H1 (cell line): Measurements from ENCODE around the gene ZBTB42. TPM values are rescaled to one million over a fixed set of nuclear protein-coding genes. Genes with fewer than 3 reads are reported as not detected.

Experiments
- CTCF ChIA-PET: fragments of 300-600 bp; sonication (Branson Sonifier 250); formaldehyde crosslinking; loops from one replicate; lab custom pipeline; 2021; ENCODE audit not compliant: partially characterized antibody; lab: Charles Lee
- POLR2A ChIA-PET: fragments of 300-600 bp; sonication (Branson Sonifier 250); formaldehyde crosslinking; loops from one replicate; lab custom pipeline; 2021; ENCODE audit warnings: inconsistent platforms; ENCODE audit not compliant: partially characterized antibody; lab: Charles Lee
- DNase-seq, 2 experiments: peaks; one replicate each; pipeline versions ENCODE4 v3.0.0 to v3.0.0-alpha.2; 2010 to 2022; ENCODE audit warnings: low spot score in 2 of 2, low read depth in 1 of 2, mixed read lengths in 1 of 2
- FAIRE-seq: peaks from 2 replicates; lab custom pipeline; 2011; peaks lifted over from hg19 to GRCh38; lab: Jason Lieb, UNC
- H2AFZ ChIP-seq: 2 replicates; pipeline ENCODE4 v1.8.1; 2012; ENCODE audit warnings: low read length, inconsistent platforms
- H2AK5ac ChIP-seq: 2 replicates; pipeline ENCODE4 v1.6.1; 2013; ENCODE audit warnings: low read depth, low read length
- H2BK120ac ChIP-seq: replicated peaks from 2 replicates; pipeline ENCODE3; 2013; ENCODE audit warnings: low read depth, low read length, inconsistent platforms
- H2BK12ac ChIP-seq: 2 replicates; pipeline ENCODE4 v1.6.1; 2013; ENCODE audit warnings: low read depth, low read length
- H2BK15ac ChIP-seq: 2 replicates; pipeline ENCODE4 v1.6.1; 2013; ENCODE audit warnings: low read length
- H2BK20ac ChIP-seq: 2 replicates; pipeline ENCODE4 v1.6.1; 2013; ENCODE audit warnings: low read length
- H2BK5ac ChIP-seq: 2 replicates; pipeline ENCODE4 v1.6.1; 2013; ENCODE audit warnings: low read depth, low read length
- H3K14ac ChIP-seq: 2 replicates; pipeline ENCODE4 v1.6.1; 2013; ENCODE audit warnings: inconsistent platforms; ENCODE audit not compliant: insufficient read length
- H3K18ac ChIP-seq: 2 replicates; pipeline ENCODE4 v1.6.1; 2013; ENCODE audit warnings: low read length; ENCODE audit errors: extremely low read depth
- H3K23ac ChIP-seq: 2 replicates; pipeline ENCODE4 v1.6.1; 2013; ENCODE audit warnings: inconsistent platforms; ENCODE audit not compliant: insufficient read length
- H3K23me2 ChIP-seq: 2 replicates; pipeline ENCODE4 v1.6.1; 2013; ENCODE audit warnings: low read depth, low read length
- H3K27ac ChIP-seq: 2 replicates; pipeline ENCODE4 v1.6.1; 2011; ENCODE audit warnings: low read depth, low read length, inconsistent platforms
- H3K27me3 ChIP-seq, 4 experiments: replicated peaks in 1 of 4; 1 replicate in 1 of 4; 2 replicates in 3 of 4; pipeline versions ENCODE4 v1.6.1 to v1.8.1; 2011 to 2013; ENCODE audit warnings: low read length in 3 of 4, mild to moderate bottlenecking in 3 of 4, inconsistent platforms in 2 of 4, mixed read lengths in 2 of 4, moderate library complexity in 1 of 4; ENCODE audit not compliant: control insufficient read depth in 3 of 4, insufficient read depth in 3 of 4; ENCODE audit errors: extremely low read depth in 1 of 4
- H3K36me3 ChIP-seq, 4 experiments: 2 replicates each; pipeline versions ENCODE4 v1.6.1 to v1.8.1; 2011 to 2013; ENCODE audit warnings: mild to moderate bottlenecking in 4 of 4, low read length in 3 of 4, moderate library complexity in 2 of 4, control low read depth in 1 of 4, inconsistent platforms in 1 of 4; ENCODE audit not compliant: insufficient read depth in 4 of 4, control insufficient read depth in 2 of 4
- H3K4ac ChIP-seq: replicated peaks from 2 replicates; pipeline ENCODE3; 2013; ENCODE audit warnings: low read length, low read depth, mixed read lengths, inconsistent platforms; ENCODE audit not compliant: insufficient read length
- H3K4me1 ChIP-seq, 4 experiments: replicated peaks in 1 of 4; 1 replicate in 1 of 4; 2 replicates in 3 of 4; pipeline versions ENCODE4 v1.6.1 to v1.8.1; 2011 to 2013; ENCODE audit warnings: low read length in 3 of 4, inconsistent platforms in 2 of 4, mixed read lengths in 1 of 4; ENCODE audit not compliant: insufficient read depth in 4 of 4, control insufficient read depth in 3 of 4
- H3K4me2 ChIP-seq, 2 experiments: 2 replicates each; pipeline versions ENCODE4 v1.6.1 to v1.8.1; 2011 to 2013; ENCODE audit warnings: low read depth in 2 of 2, low read length in 2 of 2, control low read depth in 1 of 2, inconsistent platforms in 1 of 2, mild to moderate bottlenecking in 1 of 2; ENCODE audit not compliant: insufficient read depth in 1 of 2
- H3K4me3 ChIP-seq, 4 experiments: fragments of 200-600, 300-600 bp in 1 of 4; sonication (generic), shearing (Covaris generic), sonication (Bioruptor Twin) in 1 of 4; 2 replicates each; pipeline versions ENCODE4 v1.5.1 to v1.8.1; 2011 to 2016; ENCODE audit warnings: low read length in 4 of 4, low read depth in 3 of 4, control low read depth in 2 of 4, inconsistent platforms in 2 of 4, mild to moderate bottlenecking in 2 of 4, mixed read lengths in 1 of 4, moderate library complexity in 1 of 4; ENCODE audit not compliant: insufficient read depth in 2 of 4; ENCODE audit errors: extremely low read depth in 1 of 4
- H3K56ac ChIP-seq: replicated peaks from 2 replicates; pipeline ENCODE3; 2013; ENCODE audit warnings: low read depth, mild to moderate bottlenecking, mixed read lengths, low read length, inconsistent platforms; ENCODE audit not compliant: insufficient read length
- H3K79me1 ChIP-seq: 2 replicates; pipeline ENCODE4 v1.6.1; 2013; ENCODE audit warnings: low read depth, low read length, control low read depth
- H3K79me2 ChIP-seq, 2 experiments: 2 replicates each; pipeline versions ENCODE4 v1.6.1 to v1.8.1; 2012 to 2013; ENCODE audit warnings: low read length in 2 of 2, mild to moderate bottlenecking in 2 of 2, inconsistent platforms in 1 of 2; ENCODE audit not compliant: insufficient read depth in 2 of 2, control insufficient read depth in 1 of 2
- H3K9ac ChIP-seq, 4 experiments: replicated peaks in 1 of 4; 1 replicate in 1 of 4; 2 replicates in 3 of 4; pipeline versions ENCODE4 v1.6.1 to v1.8.1; 2011 to 2013; ENCODE audit warnings: low read depth in 3 of 4, low read length in 3 of 4, control low read depth in 2 of 4, mild to moderate bottlenecking in 2 of 4, moderate library complexity in 2 of 4, inconsistent platforms in 1 of 4; ENCODE audit errors: extremely low read depth in 1 of 4
- H3K9me3 ChIP-seq, 2 experiments: 2 replicates each; pipeline versions ENCODE4 v1.6.1 to v1.8.1; 2012 to 2013; ENCODE audit warnings: mild to moderate bottlenecking in 2 of 2, moderate library complexity in 2 of 2, control low read depth in 1 of 2, inconsistent platforms in 1 of 2, low read depth in 1 of 2, low read length in 1 of 2, mixed read lengths in 1 of 2; ENCODE audit not compliant: insufficient read depth in 2 of 2
- H4K20me1 ChIP-seq, 2 experiments: replicated peaks in 1 of 2; 2 replicates each; pipeline versions ENCODE3 to v1.8.1; 2011 to 2013; ENCODE audit warnings: inconsistent platforms in 2 of 2, low read length in 2 of 2, mild to moderate bottlenecking in 1 of 2; ENCODE audit not compliant: insufficient read depth in 2 of 2, control insufficient read depth in 1 of 2
- H4K5ac ChIP-seq: 2 replicates; pipeline ENCODE4 v1.6.1; 2013; ENCODE audit warnings: low read length, low read depth, mixed read lengths, inconsistent platforms; ENCODE audit not compliant: insufficient read length
- H4K8ac ChIP-seq: 2 replicates; pipeline ENCODE4 v1.8.0; 2013; ENCODE audit warnings: mild to moderate bottlenecking, moderate library complexity, low read length, inconsistent platforms; ENCODE audit not compliant: insufficient read depth; ENCODE audit errors: extremely low read depth
- H4K91ac ChIP-seq: replicated peaks from 2 replicates; pipeline ENCODE3; 2013; ENCODE audit warnings: low read length, mixed read lengths, inconsistent platforms; ENCODE audit not compliant: insufficient read length
- CEBPB ChIP-seq: IDR thresholded peaks from 2 replicates; pipeline ENCODE4 v1.6.1; 2012; ENCODE audit warnings: low read depth, low read length
- KDM5A ChIP-seq: fragments of 200-600 bp; IDR thresholded peaks from 2 replicates; pipeline ENCODE4 v1.7.1; 2012; ENCODE audit warnings: mild to moderate bottlenecking, low read length, inconsistent platforms, mixed read lengths
- POLR2A ChIP-seq, 2 experiments: IDR thresholded peaks; 1 replicate in 1 of 2; 2 replicates in 1 of 2; pipeline ENCODE4 v1.6.1; 2011; ENCODE audit warnings: low read depth in 2 of 2, low read length in 2 of 2, mild to moderate bottlenecking in 2 of 2; ENCODE audit errors: control extremely low read depth in 1 of 2
- RAD21 ChIP-seq, 2 experiments: IDR thresholded peaks in 1 of 2; conservative IDR thresholded peaks in 1 of 2; 2 replicates each; pipeline ENCODE4 v1.6.1; 2011; ENCODE audit warnings: low read depth in 2 of 2, low read length in 2 of 2, improper control_type of control experiment in 1 of 2, inconsistent platforms in 1 of 2, mild to moderate bottlenecking in 1 of 2, moderate library complexity in 1 of 2
- SUZ12 ChIP-seq: fragments of 200-600 bp; sonication (generic); IDR thresholded peaks from 2 replicates; pipeline ENCODE4 v1.6.1; 2012; ENCODE audit warnings: mild to moderate bottlenecking, inconsistent platforms, low read length, moderate library complexity, mixed read lengths
- TBP ChIP-seq: IDR thresholded peaks from 2 replicates; pipeline ENCODE4 v1.6.1; 2011; ENCODE audit warnings: low read depth, low read length, improper control_type of control experiment
- WGBS, 2 experiments: shearing (Covaris generic) in 1 of 2; methylation state at CpG; one replicate each; pipeline versions ENCODE4 v1.1.6 to v1.1.7; 2013 to 2015; ENCODE audit warnings: low lambda C conversion rate in 2 of 2, mixed read lengths in 2 of 2, inconsistent platforms in 1 of 2, low coverage in 1 of 2, missing lambda C conversion rate in 1 of 2; ENCODE audit not compliant: insufficient replicate concordance in 2 of 2, insufficient coverage in 1 of 2, insufficient read length in 1 of 2; ENCODE audit errors: extremely low coverage in 1 of 2, missing lambda C conversion rate in 1 of 2; 5-methylcytosine and 5-hydroxymethylcytosine counted together
- polyA plus RNA-seq, 7 experiments: library from polyadenylated mRNA; depleted of rRNA in 3 of 7; stranded (reverse) in 5 of 7; unstranded in 2 of 7; fragments of >200 nt in 5 of 7; fragments of 200-250 nt in 2 of 7; gene quantifications; 1 replicate in 5 of 7; 2 replicates in 1 of 7; 4 replicates in 1 of 7; pipeline versions ENCODE4 v1.2.1 to v1.2.3, GENCODE V29; 2011 to 2013; ENCODE audit warnings: missing spikeins in 2 of 7, mixed read lengths in 2 of 7
- total RNA-seq: library from RNA; stranded (reverse); fragmentation: NEBNext Ultra II Directional; extraction: Animal tissue kit (Norgen Biotek cat#: 25700); gene quantifications from 2 replicates; pipeline ENCODE4 v1.2.1, GENCODE V29; 2021

The ZBTB42 gene
- total and polyA plus RNA-seq, 2 of the 8 experiments (the other 6 are each of a cell fraction or from before 2014, with no cell fraction given), result 2.8 to 3.1 TPM

- Histone ChIP-seq H3K56ac (no peak overlapping the region), H3K4me3 (no peak overlapping the region), H3K14ac (no peak overlapping the region), H2BK12ac (no peak overlapping the region), H2BK20ac (no peak overlapping the region), H3K9ac (no peak overlapping the region), H3K36me3 (peaks cover 0 to 4% (median 0%) of the 10 kb centered on the region in 4 experiments; a peak in 1 of 8 replicates), H4K20me1 (peaks cover 0 to 5% of the 10 kb centered on the region in 2 experiments), H3K4ac (no peak overlapping the region), H3K23me2 (peaks cover 12% of the 10 kb centered on the region; the same call in 1 of the 2 replicates), H4K8ac (0 out of 2 replicates have a peak overlapping the region, but pooled peaks have one; percentile 43), H4K5ac (no peak overlapping the region), H2BK5ac (no peak overlapping the region), H3K79me1 (peaks cover 2% of the 10 kb centered on the region; the same call in 1 of the 2 replicates), H3K18ac (no peak overlapping the region), H3K4me2 (no peak overlapping the region), H3K9me3 (no peaks in the 10 kb centered on the region), H3K27ac (no peak overlapping the region), H3K23ac (no peak overlapping the region), H4K91ac (no peak overlapping the region), H3K79me2 (no peaks in the 10 kb centered on the region), H3K4me1 (peaks cover 0 to 5% (median under 1%) of the 10 kb centered on the region in 4 experiments; a peak in 3 of 7 replicates), H3K27me3 (peaks cover 0 to 7% (median 2%) of the 10 kb centered on the region in 4 experiments; a peak in 4 of 7 replicates), H2AK5ac (no peak overlapping the region), H2BK120ac (no peak overlapping the region), H2BK15ac (no peak overlapping the region), H2AFZ (no peak overlapping the region)
- TF ChIP-seq TBP (no peak), POLR2A (IDR thresholded peaks at IDR 0.05; ENCODE audit: control extremely low read depth in 1 of 2, low read depth in 2 of 2, low read length in 2 of 2) (no peak), CEBPB (no peak), KDM5A (no peak), RAD21 (IDR thresholded peaks at IDR 0.05 in 1 of 2, conservative IDR thresholded peaks at IDR 0.05 in 1 of 2; ENCODE audit: low read depth in 2 of 2, low read length in 2 of 2) (no peak), SUZ12 (no peak)
- POLR2A ChIA-PET, result interaction anchor here (1.0 to 1.7 kb wide), 2 partner anchors 18 to 25 kb away, joined by 3 read pairs; partner anchors contain the start of gene ZBTB42
- DNase-seq (no peak), FAIRE-seq (no peak)
- 90% methylated on average over 11 of the region's 12 CpGs; no CpG with 5 or more reads in 1 of the 2 experiments for WGBS, 2 experiments
- CTCF ChIA-PET, result interaction anchor here (0.7 to 3.5 kb wide), 12 partner anchors 18 to 113 kb away, joined by 3 to 11 read pairs (median 3); partner anchors contain the start of genes AKT1 and ZBTB42
These were observed 18.5 kb downstream of the ZBTB42 start for GRCh38 chr14:104819361-104819781.
